Measurements from ENCODE around the gene CLDN1.

- no peak for TF ChIP-seq POLR2A (IDR thresholded peaks at IDR 0.05)
- no peak for TF ChIP-seq CTCF (IDR thresholded peaks at IDR 0.05)
Measured at GRCh38 chr3:190299969-190300368, 22.3 kb downstream of the CLDN1 start.
